GM18519 (cell line): ENCODE measurements around the gene ADK.
A peak's percentile ranks its signal among the peaks of the same experiment; 100 is the strongest.

Experiments
- ATAC-seq: cut with Tn5 transposase; IDR thresholded peaks from one replicate; pipeline ENCODE4 v1.9.1; 2021; ENCODE audit warnings: mild to moderate bottlenecking, moderate library complexity; ENCODE audit not compliant: unreplicated experiment, low FRiP score

The ADK gene

GRCh38 chr10:74684462-74684861 lies 533.4 kb downstream of the ADK start:
- no peak for ATAC-seq

GRCh38 chr10:74685564-74685963 lies 534.5 kb downstream of the ADK start:
- ATAC-seq = no peak

- ATAC-seq = no peak
Measured at GRCh38 chr10:74690393-74690792, 539.4 kb downstream of the ADK start.

- ATAC-seq = no peak
Measured at GRCh38 chr10:74691164-74691563, 540.1 kb downstream of the ADK start.

- no peak for ATAC-seq
Measured at GRCh38 chr10:74704629-74705357, 553.8 kb downstream of the ADK start.

- no peak for ATAC-seq
Measured at GRCh38 chr10:74705358-74705980, 554.4 kb downstream of the ADK start.

- ATAC-seq = no peak
Measured at GRCh38 chr10:74706966-74707365, 555.9 kb downstream of the ADK start.

- no peak for ATAC-seq
Measured at GRCh38 chr10:74708246-74708645, 557.2 kb downstream of the ADK start.

GRCh38 chr10:74718208-74718607 lies 567.2 kb downstream of the ADK start:
- ATAC-seq = no peak

GRCh38 chr10:74728225-74728624 lies 577.2 kb downstream of the ADK start:
- ATAC-seq = no peak

- ATAC-seq = no peak
Measured at GRCh38 chr10:74730246-74730645, 579.2 kb downstream of the ADK start.

GRCh38 chr10:74733612-74734011 lies 582.6 kb downstream of the ADK start:
- no peak for ATAC-seq

GRCh38 chr10:74736029-74736428 lies 585.0 kb downstream of the ADK start:
- no peak for ATAC-seq

- ATAC-seq = no peak
Measured at GRCh38 chr10:74738052-74738451, 587.0 kb downstream of the ADK start.

GRCh38 chr10:74738542-74738941 lies 587.5 kb downstream of the ADK start:
- no peak for ATAC-seq

- ATAC-seq = peak; percentile 65
Measured at GRCh38 chr10:74738985-74739567, 588.1 kb downstream of the ADK start.

GRCh38 chr10:74743401-74743800 lies 592.4 kb downstream of the ADK start:
- ATAC-seq = no peak

- ATAC-seq = no peak
Measured at GRCh38 chr10:74745449-74745848, 594.4 kb downstream of the ADK start.

- no peak for ATAC-seq
Measured at GRCh38 chr10:74746813-74747212, 595.8 kb downstream of the ADK start.

- ATAC-seq = no peak
Measured at GRCh38 chr10:74748468-74749031, 597.5 kb downstream of the ADK start.

GRCh38 chr10:74750848-74751274 lies 599.8 kb downstream of the ADK start:
- ATAC-seq = no peak
